Measurements from ENCODE around the gene RAI14. TPM values are rescaled to one million over a fixed set of nuclear protein-coding genes. Genes with fewer than 3 reads are reported as not detected.

Gene RAI14
- total RNA-seq, 1 donor: 0.54 TPM

DNA sequence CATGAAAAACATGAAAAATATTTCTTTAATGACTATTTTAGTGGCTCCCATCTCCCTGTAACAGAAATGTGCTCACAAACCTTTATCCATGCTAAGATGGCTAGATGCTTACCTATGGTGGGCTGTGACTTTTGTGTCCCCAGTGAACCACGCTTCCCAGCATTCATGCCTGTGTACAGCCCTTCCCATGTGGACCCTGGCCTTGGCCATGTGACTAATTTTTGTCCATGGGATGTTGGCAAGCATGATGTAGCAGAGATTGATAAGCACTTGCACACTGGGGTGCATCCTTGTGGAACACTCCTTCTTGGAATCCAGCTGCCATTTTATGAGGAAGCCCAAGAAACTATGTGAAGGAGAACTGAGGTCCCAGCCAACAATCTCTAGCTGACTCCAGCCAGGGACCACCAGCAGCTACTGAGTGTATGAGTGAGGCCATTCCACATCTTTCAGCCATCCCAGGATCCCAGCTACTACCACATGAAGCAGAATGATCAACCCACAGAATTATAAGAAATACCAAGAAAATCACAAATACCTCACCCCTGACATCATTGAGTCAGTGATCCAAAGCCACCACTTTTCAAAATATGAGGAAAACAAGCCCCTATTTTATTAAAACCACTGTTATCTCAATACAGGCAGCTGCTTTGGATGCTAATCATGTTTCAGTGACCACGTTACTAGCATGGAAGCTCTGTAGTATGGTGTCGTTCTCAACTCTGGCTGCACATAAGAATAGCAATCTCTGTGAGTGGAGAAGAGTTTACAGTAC, 16.1 kb upstream of the RAI14 start:
- DNase-seq (ENCODE audit: low read depth in 2 of 3, low spot score in 2 of 3): no peak

DNA sequence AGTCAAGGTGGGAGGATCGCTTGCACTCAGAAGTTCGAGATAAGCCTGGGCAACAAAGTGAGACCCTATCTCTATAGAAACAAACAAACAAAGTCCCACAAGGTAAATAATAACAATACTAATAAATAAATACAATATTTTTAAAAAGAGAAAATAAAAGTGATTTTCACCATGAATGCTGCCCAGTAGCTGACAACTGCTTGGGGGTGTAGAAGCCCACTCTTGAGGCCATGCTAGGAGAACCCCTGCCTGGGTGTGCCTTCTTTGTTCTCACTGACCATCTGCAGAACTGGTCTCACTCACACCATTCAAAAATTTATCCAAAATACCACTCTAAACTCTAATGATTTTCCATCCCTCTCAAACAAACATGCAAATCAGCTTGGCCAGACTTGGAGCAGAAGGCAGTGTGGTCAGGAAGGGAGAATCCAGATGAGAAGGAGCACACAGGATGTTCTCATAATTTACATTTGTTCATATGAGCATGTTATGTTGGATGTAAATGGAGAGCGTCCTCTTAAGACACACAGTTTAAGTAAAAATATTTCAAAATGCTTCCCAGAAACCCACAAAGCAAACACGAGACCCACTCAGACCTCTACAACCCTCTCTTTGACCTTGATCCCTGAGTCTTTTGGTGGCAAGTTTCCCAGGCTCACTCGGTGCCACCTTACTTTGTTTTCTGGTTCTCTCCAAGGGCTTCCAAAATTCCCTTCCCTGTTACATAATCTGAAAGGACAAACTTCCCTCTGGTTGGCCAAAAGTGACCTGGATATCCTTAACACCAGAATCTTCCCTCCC, 7.9 kb upstream of the RAI14 start:
- no peak for DNase-seq (ENCODE audit: low read depth in 2 of 3, low spot score in 2 of 3)

DNA sequence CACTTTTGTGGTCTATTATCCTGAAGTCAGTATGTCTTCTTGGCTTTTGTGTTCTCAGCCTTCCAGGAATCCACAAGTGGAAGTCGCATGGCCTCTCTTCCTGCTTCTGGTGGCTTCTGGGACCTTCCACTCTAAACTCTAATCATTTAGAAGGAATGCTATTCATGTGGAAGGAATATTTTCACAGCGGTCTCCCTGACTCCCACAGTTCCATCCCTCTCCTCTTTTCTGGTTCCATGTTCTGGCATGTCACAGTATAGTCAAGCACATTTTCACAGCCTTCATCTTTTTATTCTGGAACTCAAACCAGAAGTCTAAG, 7.3 kb upstream of the RAI14 start:
- DNase-seq (ENCODE audit: low read depth in 2 of 3, low spot score in 2 of 3): no peak

- no peak for DNase-seq (ENCODE audit: low read depth in 2 of 3, low spot score in 2 of 3)
Measured at GRCh38 chr5:34651791-34652190, 4.3 kb upstream of the RAI14 start.

DNA sequence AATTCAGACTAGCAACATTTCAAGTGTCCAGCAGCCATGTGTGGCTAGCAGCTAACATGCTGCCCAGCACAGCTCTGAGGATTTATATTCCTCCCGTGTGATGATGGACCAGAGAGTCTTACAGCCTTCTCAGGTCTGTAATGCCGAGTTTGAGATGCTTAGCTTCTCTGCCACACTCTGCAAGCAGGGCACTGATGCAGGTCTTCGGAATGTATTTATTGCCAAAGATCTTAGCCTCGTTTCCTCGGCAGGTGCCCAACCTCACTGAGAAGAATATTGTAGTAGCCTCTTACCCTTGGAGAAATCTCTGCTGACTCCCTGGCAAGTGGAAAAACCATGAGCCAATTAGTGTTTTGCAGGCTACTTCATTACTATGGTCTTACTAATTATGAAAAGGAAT, 3.7 kb upstream of the RAI14 start:
- no peak for DNase-seq (ENCODE audit: low read depth in 2 of 3, low spot score in 2 of 3)

- DNase-seq (ENCODE audit: low read depth in 2 of 3, low spot score in 2 of 3): no peak
Measured at GRCh38 chr5:34652914-34653313, 3.2 kb upstream of the RAI14 start.

- no peak for DNase-seq (ENCODE audit: low read depth in 2 of 3, low spot score in 2 of 3)
Measured at GRCh38 chr5:34653708-34654107, 2.4 kb upstream of the RAI14 start.

DNA sequence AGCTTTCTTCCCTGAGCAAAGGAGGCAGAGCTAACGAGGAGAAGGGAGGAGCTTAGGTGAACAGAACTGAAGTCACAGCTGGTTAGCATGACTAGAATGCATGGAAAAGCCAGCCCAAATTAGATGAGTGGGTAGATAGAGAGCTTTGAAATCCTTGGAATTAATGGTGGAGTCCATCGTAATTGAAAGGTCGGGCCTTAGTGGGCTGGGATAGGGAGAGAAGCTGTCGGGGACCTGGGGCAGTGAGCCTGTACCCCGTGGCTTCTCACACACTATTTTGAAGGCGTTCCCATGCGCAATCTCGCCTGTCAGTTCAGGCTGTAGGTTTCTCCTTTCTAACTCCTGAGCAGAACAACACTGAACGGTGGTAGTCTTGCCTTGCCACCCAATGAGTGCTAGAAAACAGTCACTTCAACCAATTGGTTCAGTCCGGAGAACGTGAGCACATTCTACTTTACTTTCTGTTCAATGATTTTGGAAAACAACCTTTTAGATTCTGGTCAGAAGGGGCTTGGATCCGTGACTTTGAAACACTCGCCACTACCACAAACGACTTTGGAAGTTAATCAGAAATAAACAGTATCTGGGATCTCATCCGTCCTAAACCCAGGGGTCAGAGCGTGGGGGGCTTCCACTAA, 655 bp upstream of the RAI14 start:
- DNase-seq (ENCODE audit: low read depth in 2 of 3, low spot score in 2 of 3): peak in 2 of 3 donors; percentile 39 to 70

GRCh38 chr5:34656700-34657273, 659 bp downstream of the RAI14 start:
- no peak for DNase-seq (ENCODE audit: low read depth in 2 of 3, low spot score in 2 of 3)

DNA sequence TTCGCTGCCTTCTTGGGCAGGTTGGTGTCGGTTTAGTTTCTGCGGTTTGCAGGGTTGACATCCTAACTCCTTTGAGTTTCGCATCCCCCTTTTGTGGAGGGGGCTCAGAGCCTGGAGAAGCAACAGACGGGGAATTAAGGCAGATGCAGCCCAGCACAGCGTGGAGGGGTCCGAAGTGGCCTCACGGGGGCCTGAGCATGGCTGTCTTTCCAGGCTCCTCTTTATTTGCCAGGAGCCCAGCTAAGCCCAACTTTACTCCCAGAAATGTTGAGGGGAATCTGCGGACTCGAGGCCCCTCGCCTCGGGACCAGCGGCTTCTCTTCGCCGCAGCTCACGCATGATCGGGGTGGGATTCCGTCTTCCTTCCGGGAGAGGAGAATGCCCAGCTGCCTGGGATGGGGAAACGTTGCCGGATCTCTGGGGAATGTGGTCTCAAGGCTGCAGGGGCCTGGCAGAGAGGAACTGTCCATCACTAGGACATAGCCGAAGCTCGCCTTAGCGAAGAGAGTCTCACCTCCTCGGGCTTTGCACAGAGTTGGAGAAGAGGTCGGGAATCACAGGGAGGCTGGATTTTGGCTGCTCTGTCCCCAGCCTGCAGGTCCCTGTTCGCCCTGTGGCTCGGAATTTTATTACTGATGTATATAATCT, 1.3 kb downstream of the RAI14 start:
- peak in 1 of 3 donors; percentile 11 for DNase-seq (ENCODE audit: low read depth in 2 of 3, low spot score in 2 of 3)

DNA sequence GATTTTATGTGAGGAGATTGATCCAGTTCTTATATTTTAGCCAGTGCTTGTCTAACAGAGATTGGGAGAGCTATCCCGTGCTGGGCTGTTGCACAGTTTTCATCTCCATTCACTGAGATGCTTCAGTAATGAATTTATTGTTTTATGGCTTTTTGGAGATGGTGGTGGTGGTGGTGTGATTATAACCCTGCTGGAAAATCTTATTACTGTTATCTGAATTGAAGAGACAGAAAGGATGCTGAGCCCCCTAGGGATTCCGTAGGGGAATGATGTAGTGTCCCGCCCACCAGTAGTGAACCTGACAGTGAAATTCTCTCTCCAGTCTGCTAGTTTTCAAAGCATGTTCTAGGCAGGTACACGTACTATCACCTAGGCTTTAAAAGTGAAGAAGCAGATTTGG, 1.9 kb downstream of the RAI14 start:
- DNase-seq (ENCODE audit: low read depth in 2 of 3, low spot score in 2 of 3): no peak

GRCh38 chr5:34659168-34659567, 3.0 kb downstream of the RAI14 start:
- no peak for DNase-seq (ENCODE audit: low read depth in 2 of 3, low spot score in 2 of 3)

GRCh38 chr5:34660444-34660843, 4.3 kb downstream of the RAI14 start:
- no peak for DNase-seq (ENCODE audit: low read depth in 2 of 3, low spot score in 2 of 3)

- DNase-seq (ENCODE audit: low read depth in 2 of 3, low spot score in 2 of 3): no peak
Measured at GRCh38 chr5:34663771-34664496, 7.8 kb downstream of the RAI14 start.

GRCh38 chr5:34666392-34667080, 10.4 kb downstream of the RAI14 start:
- DNase-seq (ENCODE audit: low read depth in 2 of 3, low spot score in 2 of 3): no peak

GRCh38 chr5:34667705-34668104, 11.6 kb downstream of the RAI14 start:
- DNase-seq (ENCODE audit: low read depth in 2 of 3, low spot score in 2 of 3): no peak

- DNase-seq (ENCODE audit: low read depth in 2 of 3, low spot score in 2 of 3): no peak
Measured at GRCh38 chr5:34669931-34670516, 13.9 kb downstream of the RAI14 start.

DNA sequence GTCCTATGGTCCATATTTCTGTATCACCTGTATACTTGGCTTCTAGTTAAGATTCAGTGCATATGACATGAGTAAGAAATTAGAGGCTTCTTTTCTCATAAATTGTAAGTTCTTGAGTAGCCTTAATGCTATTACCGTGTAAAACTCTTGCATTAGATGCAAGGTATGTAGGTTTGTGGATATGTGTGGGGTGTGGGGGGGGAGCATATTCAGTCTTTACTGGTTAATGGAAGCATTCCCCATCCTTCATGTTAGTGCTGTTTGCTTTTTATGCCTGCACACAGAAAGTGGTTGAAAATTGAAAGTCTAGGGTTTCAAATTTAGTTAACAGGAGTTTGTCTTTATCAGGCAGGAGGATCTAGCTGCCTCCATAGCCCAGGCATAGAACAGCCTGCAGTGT, 16.1 kb downstream of the RAI14 start:
- no peak for DNase-seq (ENCODE audit: low read depth in 2 of 3, low spot score in 2 of 3)

GRCh38 chr5:34673463-34674125, 17.5 kb downstream of the RAI14 start:
- DNase-seq (ENCODE audit: low read depth in 2 of 3, low spot score in 2 of 3): no peak
